ENCODE measurements around the gene KLHL3.

Gene KLHL3

GRCh38 chr5:137587919-137588318 is 148.0 kb downstream of the KLHL3 start:
- CTCF ChIA-PET = interaction anchor here (1.0 to 1.2 kb wide), 2 partner anchors 8 to 11 kb away, joined by 3 read pairs; no protein-coding TSS in a partner anchor
- Histone ChIP-seq H3K36me3 (ENCODE audit: control insufficient read depth in 4 of 4, insufficient read depth in 4 of 4, low read length in 3 of 4) (no peaks in the 10 kb centered on the region), H3K27me3 (replicated peaks in 2 of 5; ENCODE audit: control insufficient read depth in 4 of 5, insufficient read depth in 5 of 5, low read length in 4 of 5) (no peaks in the 10 kb centered on the region), H3K27ac (ENCODE audit: insufficient read depth in 1 of 2, low read depth in 1 of 2, low read length in 2 of 2, poor library complexity in 1 of 2, severe bottlenecking in 2 of 2) (no peak overlapping the region), H3K4me1 (ENCODE audit: control extremely low read depth in 1 of 4, control insufficient read depth in 4 of 4, insufficient read depth in 4 of 4, low read length in 3 of 4) (peaks cover 0 to 9% (median 0%) of the 10 kb centered on the region in 4 experiments), H3K9me3 (ENCODE audit: control extremely low read depth in 1 of 5, control insufficient read depth in 4 of 5, insufficient read depth in 2 of 5, low read depth in 1 of 5, low read length in 4 of 5) (peaks cover 0 to 4% (median 0%) of the 10 kb centered on the region in 5 experiments), H3K4me3 (ENCODE audit: control insufficient read depth in 1 of 7, extremely low read depth in 1 of 7, insufficient read depth in 4 of 7, low read depth in 2 of 7, low read length in 6 of 7) (no peak overlapping the region)
- POLR2A ChIA-PET = no interaction called here
- DNase-seq = no peak
- 96% methylated on average over 2 of the region's 4 CpGs for WGBS (ENCODE audit: insufficient coverage)

DNA sequence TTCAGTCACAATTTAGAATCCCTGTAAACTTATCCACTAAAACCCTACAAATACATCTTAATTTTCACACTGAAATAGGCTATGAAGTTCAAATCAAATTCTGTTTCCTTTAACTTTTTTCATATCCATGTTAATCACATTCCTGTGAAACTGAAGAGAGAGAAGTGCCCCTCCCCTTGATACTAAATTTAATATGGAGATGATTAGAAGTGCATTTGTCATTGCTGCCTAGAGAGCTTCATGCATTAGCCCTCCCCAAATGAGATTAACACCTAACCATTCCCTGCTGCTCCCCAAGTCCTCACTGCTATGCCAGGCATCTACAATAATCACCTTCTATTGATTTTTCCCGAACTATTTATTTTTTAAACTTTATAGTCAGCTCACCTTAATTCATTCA is 151.6 kb downstream of the KLHL3 start:
- Histone ChIP-seq H3K27ac (ENCODE audit: insufficient read depth in 1 of 2, low read depth in 1 of 2, low read length in 2 of 2, poor library complexity in 1 of 2, severe bottlenecking in 2 of 2) (no peak overlapping the region), H3K36me3 (ENCODE audit: control insufficient read depth in 4 of 4, insufficient read depth in 4 of 4, low read length in 3 of 4) (no peaks in the 10 kb centered on the region), H3K27me3 (replicated peaks in 2 of 5; ENCODE audit: control insufficient read depth in 4 of 5, insufficient read depth in 5 of 5, low read length in 4 of 5) (no peaks in the 10 kb centered on the region), H3K4me3 (ENCODE audit: control insufficient read depth in 1 of 7, extremely low read depth in 1 of 7, insufficient read depth in 4 of 7, low read depth in 2 of 7, low read length in 6 of 7) (no peak overlapping the region), H3K4me1 (ENCODE audit: control extremely low read depth in 1 of 4, control insufficient read depth in 4 of 4, insufficient read depth in 4 of 4, low read length in 3 of 4) (peaks cover 0 to 18% (median 7%) of the 10 kb centered on the region in 4 experiments), H3K9me3 (ENCODE audit: control extremely low read depth in 1 of 5, control insufficient read depth in 4 of 5, insufficient read depth in 2 of 5, low read depth in 1 of 5, low read length in 4 of 5) (no peaks in the 10 kb centered on the region)
- no peak for DNase-seq
- ChIA-PET CTCF (interaction anchor here (1.4 kb wide), 1 partner anchor 21 kb away, joined by 3 read pairs; no protein-coding TSS in a partner anchor), POLR2A (no interaction called here)
- no CpG with 5 or more reads among the region's 1 CpG for WGBS (ENCODE audit: insufficient coverage)

DNA sequence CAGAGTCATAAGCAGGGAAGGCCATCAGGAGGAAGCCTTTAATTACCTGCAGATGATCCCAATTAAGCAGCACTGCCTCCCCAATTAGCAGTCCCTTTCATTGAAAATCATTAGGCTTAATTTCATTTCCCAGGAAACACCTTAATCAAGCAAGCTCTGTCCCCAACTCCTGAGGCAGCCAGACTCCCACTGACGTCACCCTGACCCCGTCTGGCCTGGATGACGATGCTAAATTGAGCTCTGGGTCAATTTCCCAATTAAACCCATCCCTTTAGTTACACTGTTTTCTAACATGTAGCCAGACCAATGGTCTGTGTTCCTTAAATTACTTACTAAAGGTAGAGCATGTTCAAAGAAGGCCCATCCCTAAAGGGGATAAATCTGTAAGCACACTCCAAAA is 152.8 kb downstream of the KLHL3 start:
- WGBS (ENCODE audit: insufficient coverage) = 97% methylated on average over 3 of the region's 3 CpGs
- H3K27ac ChIP-seq (ENCODE audit: insufficient read depth in 1 of 2, low read depth in 1 of 2, low read length in 2 of 2, poor library complexity in 1 of 2, severe bottlenecking in 2 of 2) = no peak overlapping the region
- CTCF ChIA-PET = no interaction called here

GRCh38 chr5:137582218-137582617 is 153.7 kb downstream of the KLHL3 start:
- H3K27ac ChIP-seq (ENCODE audit: insufficient read depth in 1 of 2, low read depth in 1 of 2, low read length in 2 of 2, poor library complexity in 1 of 2, severe bottlenecking in 2 of 2) = no peak overlapping the region
- H3K36me3 ChIP-seq (ENCODE audit: control insufficient read depth in 4 of 4, insufficient read depth in 4 of 4, low read length in 3 of 4) = no peaks in the 10 kb centered on the region
- peaks cover 0 to 10% (median 7%) of the 10 kb centered on the region in 4 experiments for H3K4me1 ChIP-seq (ENCODE audit: control extremely low read depth in 1 of 4, control insufficient read depth in 4 of 4, insufficient read depth in 4 of 4, low read length in 3 of 4)
- CTCF ChIA-PET = interaction anchor here (1.8 kb wide), 1 partner anchor 22 kb away, joined by 6 read pairs; no protein-coding TSS in a partner anchor
- WGBS (ENCODE audit: insufficient coverage) = 70% methylated on average over 1 of the region's 4 CpGs
- H3K27me3 ChIP-seq (replicated peaks in 2 of 5; ENCODE audit: control insufficient read depth in 4 of 5, insufficient read depth in 5 of 5, low read length in 4 of 5) = no peaks in the 10 kb centered on the region
- H3K9me3 ChIP-seq (ENCODE audit: control extremely low read depth in 1 of 5, control insufficient read depth in 4 of 5, insufficient read depth in 2 of 5, low read depth in 1 of 5, low read length in 4 of 5) = no peaks in the 10 kb centered on the region
- H3K4me3 ChIP-seq (ENCODE audit: control insufficient read depth in 1 of 7, extremely low read depth in 1 of 7, insufficient read depth in 4 of 7, low read depth in 2 of 7, low read length in 6 of 7) = no peak overlapping the region
- DNase-seq = peak in 2 of 3 donors; percentile 43 to 52
- POLR2A ChIA-PET = interaction anchor here (0.7 kb wide), 1 partner anchor 14 kb away, joined by 3 read pairs; no protein-coding TSS in a partner anchor

More for the DNA sequence above, 152.8 kb downstream of the KLHL3 start:
- peaks cover 0 to 10% (median 7%) of the 10 kb centered on the region in 4 experiments for H3K4me1 ChIP-seq (ENCODE audit: control extremely low read depth in 1 of 4, control insufficient read depth in 4 of 4, insufficient read depth in 4 of 4, low read length in 3 of 4)
- H3K36me3 ChIP-seq (ENCODE audit: control insufficient read depth in 4 of 4, insufficient read depth in 4 of 4, low read length in 3 of 4) = no peaks in the 10 kb centered on the region
- H3K9me3 ChIP-seq (ENCODE audit: control extremely low read depth in 1 of 5, control insufficient read depth in 4 of 5, insufficient read depth in 2 of 5, low read depth in 1 of 5, low read length in 4 of 5) = no peaks in the 10 kb centered on the region
- no peak overlapping the region for H3K4me3 ChIP-seq (ENCODE audit: control insufficient read depth in 1 of 7, extremely low read depth in 1 of 7, insufficient read depth in 4 of 7, low read depth in 2 of 7, low read length in 6 of 7)
- DNase-seq = no peak
- no peaks in the 10 kb centered on the region for H3K27me3 ChIP-seq (replicated peaks in 2 of 5; ENCODE audit: control insufficient read depth in 4 of 5, insufficient read depth in 5 of 5, low read length in 4 of 5)
- POLR2A ChIA-PET = no interaction called here

GRCh38 chr5:137581776-137582175 is 154.1 kb downstream of the KLHL3 start:
- 70% methylated on average over 6 of the region's 6 CpGs for WGBS (ENCODE audit: insufficient coverage)
- Histone ChIP-seq H3K4me1 (ENCODE audit: control extremely low read depth in 1 of 4, control insufficient read depth in 4 of 4, insufficient read depth in 4 of 4, low read length in 3 of 4) (peaks cover 0 to 10% (median 7%) of the 10 kb centered on the region in 4 experiments), H3K27me3 (replicated peaks in 2 of 5; ENCODE audit: control insufficient read depth in 4 of 5, insufficient read depth in 5 of 5, low read length in 4 of 5) (no peaks in the 10 kb centered on the region), H3K9me3 (ENCODE audit: control extremely low read depth in 1 of 5, control insufficient read depth in 4 of 5, insufficient read depth in 2 of 5, low read depth in 1 of 5, low read length in 4 of 5) (no peaks in the 10 kb centered on the region), H3K36me3 (ENCODE audit: control insufficient read depth in 4 of 4, insufficient read depth in 4 of 4, low read length in 3 of 4) (no peaks in the 10 kb centered on the region), H3K4me3 (ENCODE audit: control insufficient read depth in 1 of 7, extremely low read depth in 1 of 7, insufficient read depth in 4 of 7, low read depth in 2 of 7, low read length in 6 of 7) (no peak overlapping the region), H3K27ac (ENCODE audit: insufficient read depth in 1 of 2, low read depth in 1 of 2, low read length in 2 of 2, poor library complexity in 1 of 2, severe bottlenecking in 2 of 2) (no peak overlapping the region)
- POLR2A ChIA-PET = interaction anchor here (0.7 kb wide), 1 partner anchor 14 kb away, joined by 3 read pairs; no protein-coding TSS in a partner anchor
- DNase-seq = no peak
- CTCF ChIA-PET = interaction anchor here (1.8 kb wide), 1 partner anchor 23 kb away, joined by 6 read pairs; no protein-coding TSS in a partner anchor

DNA sequence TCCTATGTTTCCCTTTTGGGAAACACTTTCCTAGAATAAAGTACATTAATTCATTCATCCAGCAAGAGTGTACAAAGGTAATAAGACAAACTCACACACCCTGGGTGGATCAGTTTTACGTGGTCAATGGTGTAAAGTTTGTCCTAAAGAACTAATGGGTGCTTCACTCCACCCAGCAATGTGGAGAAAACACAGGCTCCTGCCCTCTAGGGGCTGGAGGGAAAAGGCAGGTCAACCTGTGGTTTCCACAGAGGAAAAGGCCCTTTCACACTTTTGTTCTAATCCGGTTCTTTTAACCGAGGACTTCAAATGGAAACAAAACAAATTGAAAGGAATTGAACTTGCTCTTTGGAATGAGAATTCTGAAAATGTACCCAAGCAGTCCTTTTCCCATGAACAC is 155.9 kb downstream of the KLHL3 start:
- ChIA-PET POLR2A (no interaction called here), CTCF (interaction anchor here (0.9 to 2.4 kb wide), 6 partner anchors 8 to 259 kb away, joined by 3 to 7 read pairs (median 3); no protein-coding TSS in a partner anchor)
- Histone ChIP-seq H3K4me1 (ENCODE audit: control extremely low read depth in 1 of 4, control insufficient read depth in 4 of 4, insufficient read depth in 4 of 4, low read length in 3 of 4) (peaks cover 0 to 10% (median 7%) of the 10 kb centered on the region in 4 experiments), H3K9me3 (ENCODE audit: control extremely low read depth in 1 of 5, control insufficient read depth in 4 of 5, insufficient read depth in 2 of 5, low read depth in 1 of 5, low read length in 4 of 5) (no peaks in the 10 kb centered on the region), H3K27ac (ENCODE audit: insufficient read depth in 1 of 2, low read depth in 1 of 2, low read length in 2 of 2, poor library complexity in 1 of 2, severe bottlenecking in 2 of 2) (no peak overlapping the region), H3K36me3 (ENCODE audit: control insufficient read depth in 4 of 4, insufficient read depth in 4 of 4, low read length in 3 of 4) (no peaks in the 10 kb centered on the region), H3K4me3 (ENCODE audit: control insufficient read depth in 1 of 7, extremely low read depth in 1 of 7, insufficient read depth in 4 of 7, low read depth in 2 of 7, low read length in 6 of 7) (no peak overlapping the region), H3K27me3 (replicated peaks in 2 of 5; ENCODE audit: control insufficient read depth in 4 of 5, insufficient read depth in 5 of 5, low read length in 4 of 5) (no peaks in the 10 kb centered on the region)
- DNase-seq = peak in 1 of 3 donors; percentile 20
- no CpG with 5 or more reads among the region's 3 CpGs for WGBS (ENCODE audit: insufficient coverage)

DNA sequence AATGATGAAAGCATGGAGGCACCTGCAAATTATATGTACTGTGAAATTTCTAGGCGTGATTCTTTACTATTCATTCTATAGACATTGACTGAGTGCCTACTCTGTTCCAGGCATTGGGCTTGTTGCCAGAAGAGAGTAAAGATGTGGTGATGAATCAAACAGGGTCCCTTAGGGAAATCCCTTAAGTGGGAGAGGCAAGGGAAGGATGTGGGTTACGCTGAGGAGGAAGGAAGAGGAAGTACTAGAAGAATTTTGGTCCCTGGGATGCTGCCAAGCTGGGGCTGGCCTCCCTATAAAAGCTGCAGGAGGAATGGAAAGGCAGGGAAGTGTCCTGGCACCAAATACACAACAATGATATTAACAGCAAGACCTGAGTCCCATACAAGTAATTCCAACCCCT is 160.0 kb downstream of the KLHL3 start:
- ChIA-PET POLR2A (no interaction called here), CTCF (no interaction called here)
- 0% methylated on average over 1 of the region's 2 CpGs for WGBS (ENCODE audit: insufficient coverage)
- peak in 1 of 3 donors; percentile 13 for DNase-seq
- no peak overlapping the region for H3K4me3 ChIP-seq (ENCODE audit: control insufficient read depth in 1 of 7, extremely low read depth in 1 of 7, insufficient read depth in 4 of 7, low read depth in 2 of 7, low read length in 6 of 7)
- H3K36me3 ChIP-seq (ENCODE audit: control insufficient read depth in 4 of 4, insufficient read depth in 4 of 4, low read length in 3 of 4) = no peaks in the 10 kb centered on the region
- no peak overlapping the region for H3K27ac ChIP-seq (ENCODE audit: insufficient read depth in 1 of 2, low read depth in 1 of 2, low read length in 2 of 2, poor library complexity in 1 of 2, severe bottlenecking in 2 of 2)
- peaks cover 0 to 10% (median 7%) of the 10 kb centered on the region in 4 experiments for H3K4me1 ChIP-seq (ENCODE audit: control extremely low read depth in 1 of 4, control insufficient read depth in 4 of 4, insufficient read depth in 4 of 4, low read length in 3 of 4)
- no peaks in the 10 kb centered on the region for H3K9me3 ChIP-seq (ENCODE audit: control extremely low read depth in 1 of 5, control insufficient read depth in 4 of 5, insufficient read depth in 2 of 5, low read depth in 1 of 5, low read length in 4 of 5)
- H3K27me3 ChIP-seq (replicated peaks in 2 of 5; ENCODE audit: control insufficient read depth in 4 of 5, insufficient read depth in 5 of 5, low read length in 4 of 5) = no peaks in the 10 kb centered on the region

Data from common myeloid progenitor, CD34-positive (primary cell).